NCI-H345 (cell line): ENCODE results near the gene ABHD10.
A peak's percentile ranks its signal among the peaks of the same experiment; 100 is the strongest.

Experiments
- DNase-seq: peaks from one replicate; lab custom pipeline; 2025; lab: John Stamatoyannopoulos, UW

The ABHD10 gene

DNA sequence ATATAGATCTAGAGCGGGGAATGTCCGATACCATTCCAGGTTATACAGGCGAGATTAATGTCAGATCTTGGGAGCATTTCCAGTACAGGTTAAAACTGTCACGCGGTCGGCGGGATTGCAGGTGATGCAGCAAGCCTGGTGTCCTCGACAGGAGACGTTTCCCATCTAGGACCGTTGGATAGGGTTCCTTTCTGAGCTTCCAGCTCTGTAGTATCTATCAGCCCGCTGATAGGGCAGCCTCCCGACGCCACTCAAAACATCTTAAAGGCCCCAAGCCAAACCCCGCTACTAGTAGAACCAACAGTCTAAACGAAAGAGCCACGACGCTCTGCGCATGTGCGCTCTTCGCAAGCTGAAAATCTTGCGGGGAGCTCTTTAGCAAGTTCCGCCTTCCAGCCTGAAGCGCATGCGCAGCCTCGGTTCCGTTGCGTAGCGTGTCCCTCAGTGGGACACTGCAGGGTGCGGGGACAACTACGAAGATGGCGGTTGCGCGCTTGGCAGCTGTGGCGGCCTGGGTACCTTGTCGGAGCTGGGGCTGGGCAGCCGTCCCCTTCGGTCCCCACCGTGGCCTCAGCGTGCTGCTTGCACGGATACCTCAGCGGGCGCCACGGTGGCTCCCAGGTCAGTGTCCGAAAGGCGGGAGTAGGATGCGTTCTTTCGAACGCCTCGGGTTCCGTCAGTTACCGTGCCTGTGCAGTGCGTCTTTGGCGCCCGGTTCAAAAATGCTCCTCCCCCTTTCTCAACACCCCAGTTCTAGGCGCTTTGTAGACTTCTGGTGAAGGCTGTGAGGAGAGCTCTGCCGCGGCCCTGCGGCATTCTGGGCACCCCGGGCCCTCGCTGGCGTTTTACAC is at the start of gene ABHD10:
ABHD10 (plus strand) TSS at position 444 of the 851 bp plus-strand sequence; CDS start at position 480, 36 bp downstream.
- DNase-seq, result peak; percentile 96

DNA sequence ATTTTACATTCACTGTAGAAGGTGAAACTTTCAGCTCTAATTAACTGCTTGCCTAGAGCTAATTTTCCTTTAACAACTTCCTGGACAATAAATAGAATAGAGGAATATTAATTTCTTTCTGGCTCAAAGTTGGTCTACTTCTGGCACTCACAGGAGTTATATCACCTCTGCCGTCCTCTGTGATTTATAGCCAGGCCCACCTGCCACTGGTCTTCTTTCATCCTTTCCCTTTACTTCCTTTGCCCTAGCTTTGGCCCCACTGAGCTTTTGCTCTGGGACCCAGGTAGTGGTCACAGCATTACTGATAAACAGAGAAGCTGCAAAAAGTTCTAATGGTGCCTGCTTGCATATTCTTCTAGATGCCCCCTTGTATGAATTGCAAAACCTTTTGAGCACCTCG is 49.3 kb upstream of the ABHD10 start:
- no peak for DNase-seq

DNA sequence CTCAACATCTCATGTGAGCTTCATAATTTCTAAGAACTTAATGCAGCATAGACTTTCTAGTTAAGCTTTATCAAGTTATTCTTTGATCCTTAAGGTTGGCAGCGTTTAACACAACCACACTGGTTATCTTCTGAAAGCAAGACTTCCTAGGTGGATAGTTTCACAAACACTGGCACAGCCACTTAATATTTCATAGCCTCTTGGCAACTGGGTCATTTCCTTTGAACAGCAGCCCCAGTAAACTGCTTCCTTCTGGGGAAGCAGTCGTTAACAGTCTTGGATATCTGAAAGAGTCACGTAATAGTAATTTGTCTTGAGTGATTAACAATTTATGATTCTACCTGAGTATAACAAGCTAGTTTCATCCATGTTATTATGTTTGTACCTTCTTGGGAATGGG is 45.9 kb upstream of the ABHD10 start:
- no peak for DNase-seq

DNA sequence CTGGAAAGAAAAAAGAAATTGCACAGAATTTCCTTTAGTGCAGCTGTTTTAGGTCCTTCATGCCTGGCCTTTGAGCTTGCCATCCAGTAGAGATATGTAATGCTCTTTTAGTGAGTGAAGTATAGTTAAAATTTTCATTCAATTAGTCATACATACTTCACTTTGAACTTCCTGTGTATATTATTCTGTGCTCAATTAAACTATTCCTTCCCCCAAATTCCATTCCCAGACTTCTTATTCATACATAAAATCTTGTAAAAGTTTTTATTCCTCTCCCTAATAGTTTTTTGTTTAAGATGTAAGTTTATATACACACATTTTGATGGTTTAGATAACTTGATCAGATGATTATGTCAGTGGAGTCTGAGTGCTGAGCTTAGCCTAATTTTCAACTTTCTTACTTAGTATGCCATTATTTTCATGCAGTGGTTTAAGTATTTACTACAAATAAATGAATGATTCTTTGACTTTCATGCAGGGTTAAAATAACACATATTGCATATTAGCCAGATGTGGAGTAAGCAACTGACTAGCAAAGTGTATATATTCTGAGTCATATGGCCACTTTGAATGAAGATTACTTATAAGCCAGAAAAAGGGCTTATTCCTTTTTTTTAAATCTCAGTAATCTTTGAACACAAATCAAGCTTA is 42.5 kb upstream of the ABHD10 start:
- no peak for DNase-seq

DNA sequence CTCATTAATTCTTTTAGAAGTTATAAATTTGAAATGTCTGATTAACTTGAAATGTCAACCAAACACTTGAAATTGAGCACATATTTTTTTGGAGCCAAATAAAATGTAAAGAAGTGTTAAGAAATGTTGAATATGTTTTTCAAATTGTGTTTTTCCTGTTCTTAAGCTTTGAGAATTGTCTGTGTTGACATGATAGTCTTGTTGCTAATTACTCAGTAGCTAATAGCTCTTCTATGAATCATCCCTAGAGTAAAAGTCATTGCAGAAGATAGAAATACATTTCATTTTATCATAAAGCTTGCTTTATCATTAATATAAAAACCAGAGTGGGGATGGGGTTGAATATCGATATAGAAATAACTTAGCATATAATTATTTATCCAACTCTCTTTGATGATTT is 41.9 kb upstream of the ABHD10 start:
- no peak for DNase-seq

DNA sequence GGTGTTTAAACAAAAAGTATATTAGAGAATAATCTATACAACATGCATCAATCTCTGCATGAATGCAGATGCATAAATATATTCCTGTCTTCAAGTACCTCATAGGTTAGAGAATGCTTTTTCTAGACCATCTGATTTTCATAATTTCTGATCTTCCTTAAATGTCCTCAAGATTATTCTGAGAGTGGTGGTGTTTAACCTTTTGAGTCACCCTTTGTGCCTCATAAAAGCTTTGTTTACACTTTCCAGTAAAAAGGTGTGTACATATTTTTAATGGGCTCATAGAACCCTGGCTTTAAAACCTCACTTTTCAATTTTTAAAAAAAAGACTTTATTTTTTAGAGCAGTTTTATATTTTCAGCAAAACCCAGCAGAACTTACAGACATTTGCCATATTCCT is 41.0 kb upstream of the ABHD10 start:
- no peak for DNase-seq

DNA sequence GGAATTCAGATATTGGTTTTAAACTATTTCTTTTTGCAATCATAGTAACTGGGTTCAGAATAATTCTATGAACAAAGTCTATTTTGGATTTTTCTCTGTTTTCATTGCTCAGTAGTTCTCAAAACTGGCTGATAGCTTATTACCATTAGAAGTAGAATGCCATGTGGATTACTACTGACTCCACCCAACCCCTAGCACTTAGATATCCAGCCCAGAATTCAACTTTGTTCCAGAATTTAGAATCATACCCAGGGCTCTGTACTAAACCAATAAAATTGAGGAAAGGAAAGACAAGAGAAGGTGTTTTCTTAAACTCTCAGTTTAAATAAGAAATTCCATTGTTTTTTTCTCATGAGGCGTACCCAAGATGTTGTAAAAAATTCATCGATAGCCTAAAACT is 39.0 kb upstream of the ABHD10 start:
- DNase-seq, result no peak

DNA sequence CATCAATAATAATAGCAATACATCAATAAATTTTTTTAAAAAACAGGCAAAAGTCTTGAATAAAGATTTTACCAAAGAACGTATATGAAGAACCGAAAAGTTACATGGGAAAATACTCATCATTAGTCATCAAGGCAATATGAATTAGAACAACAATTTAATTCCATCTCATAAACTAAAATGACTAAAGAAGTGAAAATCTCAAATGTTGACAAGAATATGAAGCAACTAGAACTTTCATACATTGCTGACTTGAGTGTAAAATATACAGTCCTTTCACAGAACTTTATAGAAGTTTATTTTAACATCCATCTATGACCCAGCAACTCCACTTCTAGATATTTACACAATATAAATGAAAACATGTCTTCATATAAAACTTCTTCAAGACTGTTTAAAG is 35.3 kb upstream of the ABHD10 start:
- no peak for DNase-seq

DNA sequence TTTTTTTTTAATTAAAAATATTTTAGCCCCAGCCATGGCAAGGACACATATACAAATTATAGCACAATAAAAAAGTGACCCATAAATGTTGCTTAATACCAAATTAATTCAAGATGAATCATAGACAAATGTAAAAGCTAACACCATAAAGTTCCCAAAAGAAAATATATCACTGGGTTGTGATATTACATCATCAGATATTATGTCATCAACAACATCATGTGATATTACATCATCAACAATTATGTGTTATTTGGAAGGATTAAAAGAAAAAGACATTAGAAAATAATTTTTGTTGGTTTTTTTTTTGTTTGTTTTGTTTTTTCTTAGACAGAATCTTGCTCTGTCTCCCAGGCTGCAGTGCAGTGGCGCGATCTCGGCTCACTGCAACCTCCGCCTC is 34.5 kb upstream of the ABHD10 start:
- no peak for DNase-seq

DNA sequence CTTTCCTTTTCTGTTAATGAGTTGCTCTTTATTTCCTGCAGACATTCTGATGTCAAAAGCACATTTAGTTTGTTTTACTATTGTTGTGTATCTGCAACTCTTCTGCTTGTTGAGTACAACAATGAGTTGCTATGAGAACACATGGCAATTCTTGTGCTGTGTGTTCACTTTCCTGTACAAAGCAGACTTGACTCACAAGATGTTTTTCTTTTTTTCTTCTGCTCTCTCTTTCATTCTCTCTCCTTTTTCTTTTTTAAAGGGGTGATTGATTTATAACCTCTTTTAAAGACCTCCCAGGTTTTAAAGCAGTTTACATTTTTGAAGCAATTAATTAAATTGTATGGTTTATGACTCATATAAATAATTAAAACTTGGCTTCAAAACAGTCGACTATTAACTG is 31.6 kb upstream of the ABHD10 start:
- DNase-seq, result no peak

DNA sequence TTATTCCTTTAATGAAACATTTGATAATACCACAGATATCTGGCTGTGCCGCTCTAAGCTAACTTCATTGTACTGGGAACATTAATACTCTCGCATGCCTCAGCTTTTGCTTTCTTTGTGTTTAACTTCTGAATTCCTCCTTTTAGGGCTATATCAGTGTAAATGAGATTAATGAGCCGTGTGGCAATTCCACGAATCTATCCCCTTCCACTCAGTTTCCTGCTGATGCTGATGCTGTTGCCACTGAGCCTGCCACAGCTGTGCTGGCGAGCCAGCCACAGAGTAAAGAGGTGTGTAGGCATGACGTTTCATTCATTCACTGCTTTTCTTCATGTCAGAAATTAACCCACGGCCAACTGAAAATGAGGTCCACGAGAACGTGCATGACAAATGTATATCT is 30.0 kb upstream of the ABHD10 start:
- no peak for DNase-seq

DNA sequence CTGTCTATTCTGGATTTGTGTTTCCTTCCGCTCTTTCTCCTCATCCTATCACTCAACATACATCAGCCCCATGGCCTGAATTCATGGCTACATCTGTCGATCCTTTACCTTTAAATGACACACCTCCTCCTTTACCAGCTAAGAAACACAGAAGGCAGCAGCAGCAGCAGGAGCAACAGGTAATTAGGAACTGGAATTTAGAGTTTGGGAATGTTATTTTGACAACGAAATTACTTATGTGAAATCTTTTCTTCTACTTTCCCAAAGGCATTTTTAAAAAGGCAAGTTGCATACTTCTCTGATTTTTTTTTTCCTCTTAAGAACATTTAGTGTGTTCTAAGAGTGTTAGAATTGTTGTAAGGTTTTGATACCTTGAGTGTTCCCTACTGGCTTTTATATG is 29.1 kb upstream of the ABHD10 start:
- DNase-seq, result no peak

DNA sequence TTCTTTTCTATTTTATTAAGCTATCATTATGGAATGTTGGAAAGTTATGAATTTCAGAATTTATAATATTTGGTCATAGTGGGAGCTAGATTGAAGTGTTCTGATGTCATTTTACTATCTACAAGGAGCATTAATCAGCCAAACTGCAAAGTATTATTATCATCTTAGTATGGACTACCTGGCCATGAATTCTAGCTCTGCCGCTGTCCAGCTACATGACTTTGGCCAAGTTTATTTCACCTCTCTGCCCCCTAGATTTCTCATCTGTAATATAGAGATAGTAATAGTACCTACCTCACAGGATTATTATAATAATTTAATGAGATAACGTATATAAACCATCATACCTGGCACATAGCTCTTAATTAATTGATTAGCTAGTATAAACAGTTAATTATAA is 27.8 kb upstream of the ABHD10 start:
- DNase-seq, result no peak

DNA sequence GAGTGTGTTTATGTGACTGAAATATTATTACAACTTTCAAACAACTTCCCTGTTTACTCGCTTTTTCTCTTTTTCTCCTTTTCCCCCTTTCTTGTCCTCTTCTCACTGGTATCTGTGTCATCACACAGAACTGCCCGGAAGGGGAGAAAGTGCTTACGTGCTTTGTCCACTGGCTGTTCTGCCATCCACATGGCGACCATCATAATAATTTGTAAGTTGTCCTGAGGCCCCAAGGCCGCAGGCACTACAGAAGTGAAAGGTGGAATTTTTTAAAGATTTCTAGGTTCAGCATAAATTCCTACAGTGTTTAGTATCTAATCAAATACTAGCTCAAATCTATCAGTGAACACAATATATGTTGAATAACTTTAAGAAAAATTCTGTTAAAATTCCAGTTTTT is 26.7 kb upstream of the ABHD10 start:
- no peak for DNase-seq

DNA sequence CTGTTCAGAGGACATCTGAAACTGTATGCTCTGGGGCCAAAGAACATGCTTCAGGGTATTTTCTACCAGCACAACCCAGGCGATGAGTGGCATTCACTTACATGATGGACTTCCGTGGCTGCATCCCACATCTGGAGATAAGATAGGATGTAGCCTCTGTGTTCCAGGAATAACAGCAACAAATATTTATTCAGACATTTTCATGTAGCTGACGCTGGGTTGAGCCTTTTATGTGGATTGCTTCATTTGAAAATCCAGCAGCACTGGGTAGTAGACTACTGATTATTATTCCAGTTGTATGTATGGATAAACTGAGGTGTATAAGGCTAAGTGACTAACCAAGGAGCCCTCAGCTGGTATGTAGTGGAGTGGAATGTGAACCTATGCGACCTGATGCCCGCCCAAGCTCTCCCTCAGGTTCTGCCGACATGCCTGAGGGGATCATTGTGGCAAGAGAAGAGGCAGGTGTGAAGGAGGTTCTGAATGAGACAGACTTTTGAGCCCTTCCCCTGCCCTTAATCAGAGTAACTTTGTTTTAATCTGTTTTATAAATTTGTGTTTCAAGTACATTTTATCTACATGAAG is 25.9 kb upstream of the ABHD10 start:
- DNase-seq, result no peak

DNA sequence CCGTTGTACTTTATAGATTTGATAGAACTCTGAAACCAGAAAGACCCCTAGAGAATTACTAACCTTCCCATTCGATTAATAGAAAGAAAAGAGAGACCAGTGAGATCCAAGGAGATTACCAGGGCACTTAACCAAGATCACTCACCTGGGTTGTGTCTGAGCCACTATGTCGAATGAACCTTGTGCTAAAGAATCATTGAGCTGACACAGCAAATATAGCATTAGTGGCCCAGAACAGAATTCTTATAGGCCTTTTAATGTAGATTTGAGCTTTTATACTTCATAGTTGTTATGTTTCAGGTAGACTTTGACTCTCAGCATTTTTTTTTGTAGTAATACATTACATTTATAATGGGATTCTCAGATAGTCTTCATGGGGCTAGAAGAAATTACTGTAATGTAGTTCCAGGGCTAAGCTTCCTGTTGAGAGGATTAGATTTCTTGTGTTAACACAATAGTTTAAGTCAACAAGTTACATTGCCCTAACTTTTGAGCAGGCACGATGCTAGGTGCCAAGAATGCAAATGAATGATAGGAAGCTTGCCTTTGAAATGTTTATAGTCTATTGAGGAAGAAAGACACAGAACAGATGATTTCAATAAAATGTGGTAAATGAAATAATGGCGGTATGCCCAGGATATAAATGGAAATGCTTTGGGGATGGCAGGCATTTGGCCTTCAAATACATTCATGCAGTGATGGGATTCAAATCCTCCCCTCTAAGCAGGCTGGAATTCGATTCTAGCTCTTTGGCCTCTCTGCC is 24.4 kb upstream of the ABHD10 start:
- DNase-seq, result no peak

DNA sequence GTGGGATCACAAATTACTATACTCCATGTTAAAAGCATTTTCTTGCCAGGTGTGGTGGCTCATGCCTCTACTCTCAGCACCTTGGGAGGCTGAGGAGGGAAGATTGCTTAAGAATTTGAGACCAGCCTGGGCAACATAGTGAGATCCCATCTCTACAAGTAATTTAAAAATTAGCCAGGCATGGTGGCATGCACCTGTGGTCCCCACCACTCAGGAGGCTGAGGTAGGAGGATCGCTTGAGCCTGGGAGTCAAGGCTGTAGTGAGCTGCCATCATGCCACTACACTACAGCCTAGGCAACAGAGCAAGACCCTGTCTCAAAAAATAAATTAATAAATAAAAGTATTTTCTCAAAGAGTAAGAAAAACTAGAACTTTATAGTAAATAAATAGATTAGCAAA is 22.9 kb upstream of the ABHD10 start:
- DNase-seq, result no peak

DNA sequence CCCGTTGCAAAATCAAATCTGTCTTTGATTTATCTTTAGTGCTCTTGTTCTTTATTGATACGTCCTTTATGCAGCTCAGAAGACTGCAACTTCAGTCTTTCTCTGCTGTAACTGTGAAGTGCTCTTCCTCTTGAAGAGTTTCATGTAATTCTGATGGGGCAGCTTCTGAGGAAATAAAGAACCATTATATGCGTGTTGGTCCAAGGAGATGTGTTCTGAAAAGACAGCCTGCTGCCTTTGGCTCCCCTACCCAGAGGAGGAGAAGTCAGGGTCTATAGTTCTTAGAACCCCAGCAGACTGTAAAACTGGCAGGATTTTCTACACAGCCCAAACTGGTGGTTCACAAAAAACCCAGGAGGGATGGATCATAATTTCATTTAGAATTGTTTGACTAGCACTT is 22.4 kb upstream of the ABHD10 start:
- no peak for DNase-seq

DNA sequence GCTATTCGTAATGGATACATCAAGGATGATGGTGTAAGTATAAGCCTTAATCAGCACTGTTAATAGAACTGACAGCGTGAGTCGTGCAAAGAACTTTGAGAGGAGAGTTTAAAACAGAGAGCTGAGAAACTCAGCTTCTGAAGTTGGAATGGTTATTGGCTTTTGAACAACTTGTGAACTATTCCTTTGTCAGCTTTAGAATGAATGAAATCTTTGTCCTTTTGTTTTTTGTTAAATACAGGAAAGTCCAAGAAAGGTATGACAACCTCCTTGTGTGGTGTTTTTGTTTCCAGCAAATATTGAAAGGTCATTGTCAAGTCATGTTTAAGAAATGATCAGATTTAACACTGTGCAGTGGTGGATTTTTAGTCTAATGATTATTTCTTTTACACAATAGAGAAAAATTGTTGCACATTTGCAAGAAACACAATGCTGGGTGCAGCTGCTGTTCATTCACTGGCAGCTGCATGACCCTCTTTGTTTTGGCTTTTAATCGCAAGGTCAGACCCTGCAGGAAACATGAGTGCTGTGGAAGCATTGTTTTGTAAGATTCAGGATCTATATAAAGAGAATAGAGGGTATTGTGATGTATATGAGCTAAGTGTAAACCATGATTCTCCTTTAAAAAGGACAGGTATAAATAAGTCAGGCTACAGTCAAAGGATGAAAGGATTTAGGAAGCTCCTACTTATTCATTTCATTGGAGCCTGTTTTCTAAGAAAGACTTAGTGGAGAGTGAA is 21.7 kb upstream of the ABHD10 start:
- DNase-seq, result peak; percentile 42

DNA sequence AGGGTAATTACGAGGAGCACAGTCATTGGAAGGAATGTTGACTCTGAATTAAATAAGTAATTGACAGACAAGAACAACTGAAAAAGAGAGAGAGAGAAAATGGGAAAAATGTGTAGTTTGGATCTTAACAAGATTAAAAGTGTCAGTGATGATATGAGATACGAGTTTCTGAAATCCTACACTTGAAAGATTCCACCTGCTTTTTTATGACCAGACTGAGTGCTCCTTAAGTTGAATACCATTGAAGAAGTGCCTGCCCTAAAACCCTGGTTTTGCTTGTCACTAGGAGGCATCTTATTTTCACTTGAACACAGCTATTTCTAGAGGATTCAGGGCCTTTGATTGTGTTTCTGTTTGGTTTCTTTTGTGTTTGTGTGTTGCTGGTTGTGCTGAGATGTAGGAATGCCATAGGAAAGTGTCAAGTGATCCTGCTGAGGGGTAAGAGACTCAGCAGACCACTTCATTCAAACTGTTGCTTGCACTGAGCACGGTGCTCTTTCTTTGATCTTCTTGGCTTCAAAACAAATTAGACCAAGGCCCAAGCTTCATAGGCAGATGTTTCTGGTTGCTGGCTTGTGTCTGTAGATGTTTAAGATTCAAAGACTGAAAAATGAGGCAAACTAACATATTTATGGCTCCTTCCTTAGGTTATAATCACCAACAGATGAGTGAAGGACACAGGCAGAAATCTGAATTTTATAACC is 17.2 kb upstream of the ABHD10 start:
- DNase-seq, result no peak

DNA sequence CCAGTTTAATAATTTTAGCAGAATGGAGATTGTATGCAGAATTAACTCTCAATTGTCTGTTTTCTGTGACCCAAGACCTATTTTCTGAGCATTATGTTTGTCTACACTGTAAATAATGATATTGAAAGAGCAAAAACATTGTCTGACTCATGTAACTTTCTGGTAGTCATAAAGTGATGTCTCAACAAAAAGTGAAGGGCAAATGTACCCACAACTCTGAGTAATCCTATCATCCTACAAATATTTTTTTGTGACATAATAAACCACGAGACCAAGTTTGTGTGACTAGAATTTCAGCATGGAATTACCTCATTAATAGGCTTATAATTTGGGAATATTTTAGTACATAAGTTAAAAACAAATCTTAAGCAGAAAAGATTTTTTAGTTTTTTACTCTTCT is 15.4 kb upstream of the ABHD10 start:
- DNase-seq, result no peak
